Stomach (tissue), 4 donors: ENCODE data around the gene TNPO2.

Experiments
- CTCF ChIP-seq, 7 experiments: fragments of 450-650 bp in 4 of 7; fragments of 200-600 bp in 3 of 7; sonication (generic) in 3 of 7; IDR thresholded peaks; one replicate each; pipeline ENCODE4 v1.5.1; 2016 to 2019; ENCODE audit warnings: antibody characterized with exemption in 7 of 7, control low read depth in 2 of 7, mild to moderate bottlenecking in 1 of 7
- POLR2A ChIP-seq, 4 donors: fragments of 450-650 bp; IDR thresholded peaks; one replicate each; pipeline ENCODE4 v1.6.1; 2016; ENCODE audit warnings: antibody characterized with exemption in 4 of 4, control low read depth in 2 of 4, mild to moderate bottlenecking in 1 of 4, moderate library complexity in 1 of 4

- TF ChIP-seq CTCF (IDR thresholded peaks at IDR 0.05) (no peak), POLR2A (IDR thresholded peaks at IDR 0.05) (no peak)
These were observed 22.0 kb downstream of the TNPO2 start for GRCh38 chr19:12701596-12702282.
